Choroid plexus epithelial cell (primary cell): Measurements from ENCODE around the gene DPP10.

Experiments
- DNase-seq: peaks from one replicate; pipeline ENCODE4 v3.0.0-alpha.2; 2010; ENCODE audit warnings: low read depth
- H3K4me3 ChIP-seq: 2 replicates; pipeline ENCODE4 v1.5.1; 2011; ENCODE audit warnings: low read depth, mild to moderate bottlenecking, control low read depth, low read length, moderate library complexity
- CTCF ChIP-seq: conservative IDR thresholded peaks from 2 replicates; pipeline ENCODE4 v1.5.1; 2011; ENCODE audit warnings: low read depth, mild to moderate bottlenecking, control low read depth, inconsistent platforms, low read length, moderate library complexity

The DPP10 gene

GRCh38 chr2:114753145-114753544, 310.7 kb downstream of the DPP10 start:
- DNase-seq = no peak
- no peak overlapping the region for H3K4me3 ChIP-seq
- TF ChIP-seq CTCF = no peak

GRCh38 chr2:114754907-114755563, 312.6 kb downstream of the DPP10 start:
- no peak for DNase-seq
- TF ChIP-seq CTCF = no peak
- no peak overlapping the region for H3K4me3 ChIP-seq

DNA sequence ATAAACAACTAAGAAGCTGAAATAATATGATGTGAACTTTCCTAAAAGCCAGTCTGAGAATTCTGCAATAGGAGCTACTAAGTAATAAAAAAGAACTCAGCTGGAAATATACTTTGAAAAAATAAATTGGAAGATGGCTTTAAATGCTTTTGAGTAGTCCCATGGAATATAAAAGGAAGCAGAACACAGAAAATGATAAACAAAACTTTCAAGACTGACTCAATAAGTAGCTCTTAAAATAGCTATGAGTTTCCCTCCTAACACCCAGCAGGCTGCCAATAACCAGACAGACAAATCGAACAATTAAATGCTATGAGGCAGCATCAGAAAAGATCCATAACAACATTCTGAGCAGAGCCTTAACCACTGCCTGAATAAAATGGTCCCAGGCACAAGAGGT, 319.9 kb downstream of the DPP10 start:
- no peak overlapping the region for H3K4me3 ChIP-seq
- DNase-seq = no peak
- TF ChIP-seq CTCF = no peak

GRCh38 chr2:114762986-114763385, 320.5 kb downstream of the DPP10 start:
- TF ChIP-seq CTCF = no peak
- DNase-seq = no peak
- no peak overlapping the region for H3K4me3 ChIP-seq

DNA sequence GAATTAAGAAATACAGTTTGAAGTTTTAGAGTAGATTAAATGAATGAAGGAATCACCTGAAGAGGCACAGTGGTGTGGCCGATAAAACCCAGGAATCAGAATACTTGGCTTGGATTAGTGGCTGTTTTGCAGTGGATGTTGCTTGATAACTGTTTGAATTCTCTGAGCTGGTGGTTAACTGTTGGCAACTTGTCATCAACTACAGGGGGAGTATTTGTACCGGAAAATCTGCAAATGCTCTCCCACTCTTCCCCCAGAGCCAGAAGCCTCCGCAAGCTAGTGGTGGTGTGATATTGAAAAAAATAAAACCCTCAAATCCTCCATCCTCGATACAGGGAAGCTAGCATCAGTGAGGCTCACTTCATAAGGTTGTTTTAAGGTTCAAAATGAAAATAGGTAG, 326.7 kb downstream of the DPP10 start:
- DNase-seq = no peak
- no peak for TF ChIP-seq CTCF
- no peak overlapping the region for H3K4me3 ChIP-seq

DNA sequence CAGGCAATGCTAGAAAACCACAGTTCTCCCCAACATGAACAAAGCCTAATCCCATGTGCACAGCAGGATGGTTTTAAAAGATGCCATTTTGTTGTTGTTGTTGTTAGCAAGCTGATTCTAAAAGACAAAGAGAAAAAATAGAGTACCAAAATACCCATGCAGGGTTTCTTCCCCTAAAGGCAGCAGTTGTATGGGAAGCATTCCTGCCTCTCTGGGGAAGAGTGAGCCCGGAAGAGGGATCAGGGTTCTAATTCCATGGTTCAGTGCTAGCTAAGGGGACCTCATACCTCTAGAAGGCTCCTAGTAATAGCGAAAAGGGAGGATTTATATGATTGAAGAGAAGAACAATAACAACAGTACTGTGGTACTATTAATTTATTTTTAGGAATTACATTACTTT, 327.6 kb downstream of the DPP10 start:
- no peak overlapping the region for H3K4me3 ChIP-seq
- no peak for DNase-seq
- no peak for TF ChIP-seq CTCF

DNA sequence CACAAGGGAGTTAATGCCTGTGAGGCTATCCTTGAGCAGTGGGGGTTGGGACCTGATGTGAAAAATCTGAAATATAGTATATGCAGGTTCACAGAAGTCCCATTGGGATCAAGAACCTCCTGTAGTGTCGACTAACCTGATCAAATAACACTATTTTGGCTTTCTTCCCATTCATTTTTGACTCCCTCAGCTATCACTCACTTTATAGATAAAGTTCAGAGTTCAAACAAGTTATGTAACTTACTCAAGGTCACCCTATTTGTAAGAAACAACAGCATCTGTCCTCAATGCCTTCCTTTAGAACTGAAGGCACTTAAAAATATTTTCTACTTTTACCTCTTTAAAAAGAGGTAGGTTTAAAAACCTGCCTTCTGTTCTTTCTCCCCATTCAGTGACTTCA, 341.6 kb downstream of the DPP10 start:
- no peak overlapping the region for H3K4me3 ChIP-seq
- no peak for TF ChIP-seq CTCF
- no peak for DNase-seq
